Fibroblast of pulmonary artery (primary cell): ENCODE data around the gene YBX2.
A peak's percentile ranks its signal among the peaks of the same experiment; 100 is the strongest.

Experiments
- DNase-seq: peaks from one replicate; pipeline ENCODE4 v3.0.0-alpha.2; 2010; ENCODE audit warnings: low read depth
- H3K4me3 ChIP-seq: replicated peaks from 2 replicates; pipeline ENCODE4 v1.5.1; 2011; ENCODE audit warnings: low read depth, mild to moderate bottlenecking, control low read depth, low read length, moderate library complexity
- TF ChIP-seq, protein P1 (sequence below): IDR thresholded peaks from 2 replicates; pipeline ENCODE4 v1.5.1; 2011; ENCODE audit warnings: mild to moderate bottlenecking, control low read depth, low read length, inconsistent platforms; ENCODE audit errors: missing control alignments

Gene YBX2

DNA sequence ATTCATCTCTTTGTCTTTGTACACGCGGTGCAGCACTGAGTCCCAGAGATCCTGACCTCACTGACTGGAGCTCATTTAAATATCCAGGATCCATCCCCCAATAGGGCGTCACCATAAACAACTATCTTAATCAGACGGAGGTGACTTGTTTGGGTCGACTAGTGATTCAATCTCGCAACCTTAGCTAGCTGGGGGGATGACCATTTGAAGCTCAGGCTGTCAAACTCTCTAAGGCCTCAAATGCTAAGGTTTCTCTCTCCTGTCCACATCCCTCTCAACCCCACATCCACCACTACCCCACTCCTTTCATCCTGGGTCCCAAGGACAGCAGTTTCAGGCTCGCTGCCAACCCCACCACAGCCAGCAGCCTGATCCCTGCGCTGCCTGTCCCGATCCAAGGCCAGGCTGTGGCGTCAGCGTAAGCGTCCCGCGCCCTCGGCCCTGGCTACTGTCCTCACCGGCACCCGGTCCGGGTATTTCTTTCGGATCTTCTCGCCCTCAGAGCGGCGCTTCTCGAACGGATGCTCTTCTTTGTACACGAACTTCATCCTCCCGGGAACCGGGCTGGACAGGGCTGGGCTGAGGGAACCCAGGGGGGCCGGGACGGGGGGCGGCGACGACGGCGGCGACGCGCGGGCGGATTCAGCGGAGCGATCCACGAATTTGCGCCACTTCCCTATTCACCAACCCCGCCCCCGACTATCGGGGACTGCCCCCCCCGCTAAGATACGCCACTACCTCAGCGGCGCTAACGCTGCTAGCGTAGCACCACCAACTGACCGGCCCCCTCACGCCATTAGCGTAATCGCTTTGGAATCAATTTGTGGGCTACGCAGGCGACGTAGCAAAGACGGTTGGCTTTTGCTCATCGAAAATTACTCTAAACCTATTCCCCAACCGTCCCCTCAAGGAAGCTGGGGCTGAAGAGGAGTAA lies 52.4 kb downstream of the YBX2 start, which contains the start of gene GABARAP:
TSS of gene GABARAP (minus strand) at position 667 of the 934 bp plus-strand sequence. CDS start at position 548, 119 bp downstream.
- H3K4me3 ChIP-seq: peak within 1 kb of the TSS; percentile 81
- DNase-seq: peak; percentile 95
- TF ChIP-seq, protein P1, sequence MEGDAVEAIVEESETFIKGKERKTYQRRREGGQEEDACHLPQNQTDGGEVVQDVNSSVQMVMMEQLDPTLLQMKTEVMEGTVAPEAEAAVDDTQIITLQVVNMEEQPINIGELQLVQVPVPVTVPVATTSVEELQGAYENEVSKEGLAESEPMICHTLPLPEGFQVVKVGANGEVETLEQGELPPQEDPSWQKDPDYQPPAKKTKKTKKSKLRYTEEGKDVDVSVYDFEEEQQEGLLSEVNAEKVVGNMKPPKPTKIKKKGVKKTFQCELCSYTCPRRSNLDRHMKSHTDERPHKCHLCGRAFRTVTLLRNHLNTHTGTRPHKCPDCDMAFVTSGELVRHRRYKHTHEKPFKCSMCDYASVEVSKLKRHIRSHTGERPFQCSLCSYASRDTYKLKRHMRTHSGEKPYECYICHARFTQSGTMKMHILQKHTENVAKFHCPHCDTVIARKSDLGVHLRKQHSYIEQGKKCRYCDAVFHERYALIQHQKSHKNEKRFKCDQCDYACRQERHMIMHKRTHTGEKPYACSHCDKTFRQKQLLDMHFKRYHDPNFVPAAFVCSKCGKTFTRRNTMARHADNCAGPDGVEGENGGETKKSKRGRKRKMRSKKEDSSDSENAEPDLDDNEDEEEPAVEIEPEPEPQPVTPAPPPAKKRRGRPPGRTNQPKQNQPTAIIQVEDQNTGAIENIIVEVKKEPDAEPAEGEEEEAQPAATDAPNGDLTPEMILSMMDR: no peak

DNA sequence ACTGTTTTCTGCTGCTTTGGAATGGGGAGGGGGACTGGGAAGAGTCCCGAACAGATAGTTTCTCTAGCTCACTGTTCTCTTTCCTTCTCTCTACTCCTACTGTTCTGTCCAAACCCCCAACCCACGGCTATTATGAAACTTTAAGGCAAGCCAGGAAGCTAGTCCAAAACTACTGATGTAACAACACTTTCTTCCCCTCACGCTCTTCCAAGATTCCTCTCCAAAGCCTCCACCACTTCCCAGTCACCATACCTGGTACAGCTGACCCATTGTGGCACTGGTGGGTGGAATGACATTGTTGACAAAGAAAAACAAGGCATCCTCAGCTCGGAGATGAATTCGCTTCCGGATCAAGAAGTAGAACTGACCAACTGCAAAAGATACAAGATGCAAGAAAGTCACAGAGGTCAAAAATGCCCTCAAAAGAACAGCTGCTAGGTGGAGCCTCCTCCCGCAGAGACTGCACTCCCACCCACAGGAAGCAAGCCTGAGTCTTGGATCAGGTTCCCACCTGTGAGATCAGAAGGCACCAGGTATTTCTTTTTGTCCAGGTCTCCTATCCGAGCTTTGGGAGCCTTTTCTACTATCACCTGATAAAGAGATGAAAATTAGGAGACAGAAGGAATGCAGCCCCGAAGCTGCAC lies 53.2 kb downstream of the YBX2 start:
- DNase-seq: no peak
- peak overlapping the region; percentile 81 for H3K4me3 ChIP-seq
- TF ChIP-seq, protein P1: no peak

DNA sequence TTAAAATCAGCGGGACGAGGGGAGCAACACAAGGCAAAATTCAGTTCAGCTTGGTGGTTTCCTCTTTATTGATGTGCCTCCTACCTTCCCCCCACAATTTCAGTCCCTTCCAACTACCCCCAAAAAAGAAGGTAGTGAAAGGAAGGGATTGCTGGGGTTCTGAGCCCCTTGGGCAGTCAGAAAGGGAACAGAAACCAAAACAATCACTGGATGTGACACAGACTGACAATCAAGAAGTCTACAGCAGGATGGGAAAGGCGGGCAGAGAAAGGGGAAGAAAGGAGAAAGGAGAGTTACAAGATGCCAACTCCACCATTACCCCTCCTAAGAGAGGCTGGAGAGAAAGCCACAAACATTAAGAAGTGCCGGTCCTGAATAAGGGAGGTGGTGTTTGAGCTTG lies 54.1 kb downstream of the YBX2 start:
- peak overlapping the region; percentile 81 for H3K4me3 ChIP-seq
- TF ChIP-seq, protein P1: no peak
- no peak for DNase-seq

DNA sequence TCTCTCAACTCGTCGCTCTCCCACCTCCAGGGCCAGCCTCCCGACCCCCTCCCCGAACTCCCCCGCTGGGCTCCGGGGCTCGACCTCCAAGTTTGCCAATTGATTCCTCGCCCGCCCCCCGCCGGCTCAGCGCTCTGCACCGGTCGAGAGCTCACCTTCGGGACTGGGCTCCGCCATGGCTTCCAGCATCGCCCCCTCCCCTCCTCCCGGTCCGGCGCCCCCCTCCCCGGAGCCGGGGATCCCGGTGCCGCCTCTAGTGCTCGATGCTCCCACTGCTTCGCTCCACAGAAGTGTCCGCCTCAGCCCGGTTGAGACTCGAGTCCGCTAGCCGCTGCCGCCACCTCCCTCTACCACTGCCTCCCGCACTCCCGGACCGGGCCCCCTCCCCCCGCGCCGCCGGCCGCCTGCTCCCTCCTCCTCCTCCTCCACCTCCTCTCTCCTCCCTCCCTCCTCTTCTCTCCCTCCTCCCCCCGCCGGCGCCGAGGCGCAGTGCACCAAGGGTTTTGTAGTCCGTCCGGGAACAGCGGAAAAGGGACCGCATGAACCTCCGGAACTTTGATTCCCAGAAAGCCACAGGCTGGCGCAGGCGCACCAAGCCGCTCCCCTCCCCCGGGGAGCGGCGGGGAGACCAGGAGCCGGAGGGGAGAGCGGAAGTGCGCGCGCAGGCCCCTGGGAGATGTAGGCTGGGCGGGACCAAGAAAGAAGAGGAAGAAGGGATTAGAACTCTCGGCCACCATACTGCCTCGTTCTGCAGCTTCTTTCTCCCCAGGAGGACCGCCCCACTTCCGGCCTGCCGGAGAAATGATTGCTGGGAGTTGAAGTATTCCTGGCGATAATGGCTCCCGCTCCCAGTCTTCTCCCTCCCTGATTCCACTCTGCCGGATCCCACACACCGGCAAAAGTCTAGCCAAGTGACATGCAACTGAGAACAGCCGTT lies 55.1 kb downstream of the YBX2 start, which contains the start of gene PHF23:
TSS of gene PHF23 (minus strand) at position 367 of the 937 bp plus-strand sequence. CDS start at position 189, 178 bp downstream.
- TF ChIP-seq, protein P1: no peak
- H3K4me3 ChIP-seq: peak within 1 kb of the TSS; percentile 81
- peak; percentile 99 for DNase-seq

DNA sequence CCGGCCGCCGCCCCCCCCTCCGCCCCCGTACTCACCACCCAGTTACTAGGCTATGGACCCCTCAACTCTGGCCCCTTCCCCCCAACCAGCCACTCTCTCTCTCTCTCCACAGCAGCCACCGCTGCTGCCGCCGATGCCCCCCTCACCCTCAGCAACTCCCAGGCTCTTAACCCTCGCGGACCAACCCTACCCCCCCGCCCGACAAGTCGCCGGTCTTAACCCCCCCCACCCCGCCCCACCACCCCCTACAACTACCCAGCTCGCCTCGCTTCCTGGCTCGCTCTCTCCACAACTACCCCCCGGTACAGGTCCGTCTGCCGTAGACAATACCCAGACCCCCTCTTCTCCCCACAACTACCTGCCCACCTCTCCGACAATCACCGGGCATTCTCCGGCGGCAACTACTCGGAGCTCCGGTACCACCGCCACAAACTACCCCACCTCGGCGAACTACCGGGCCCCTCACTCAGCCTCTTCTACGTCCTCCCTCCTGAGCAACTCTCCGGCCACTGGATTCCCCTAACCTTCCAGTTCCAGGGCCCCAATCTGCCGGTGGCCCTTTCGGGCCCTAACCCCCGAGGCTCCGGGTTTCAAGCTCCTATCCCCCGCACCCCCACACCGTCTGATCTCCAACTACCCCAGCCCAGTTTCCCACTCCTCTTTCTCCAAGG lies 55.9 kb downstream of the YBX2 start:
- no peak for DNase-seq

More for the DNA sequence above, 55.9 kb downstream of the YBX2 start:
- peak overlapping the region; percentile 71 for H3K4me3 ChIP-seq
- TF ChIP-seq, protein P1: no peak
